Caco-2 (cell line): ENCODE results near the gene UQCC2. TPM values are rescaled to one million over a fixed set of nuclear protein-coding genes. Genes with fewer than 3 reads are reported as not detected.

Experiments used
- BruUV-seq: library from RNA; stranded (reverse); fragments of 400-500 nt; replicated peaks from 2 replicates; lab custom pipeline; 2021; lab: Mats Ljungman, UMichigan
- CTCF ChIA-PET: fragments of 300-600 bp; sonication (Branson Sonifier 250); formaldehyde crosslinking; loops from one replicate; lab custom pipeline; 2022; ENCODE audit warnings: antibody characterized with exemption; lab: Charles Lee
- POLR2A ChIA-PET: fragments of 300-600 bp; sonication (Branson Sonifier 250); formaldehyde crosslinking; loops from one replicate; lab custom pipeline; 2022; ENCODE audit warnings: antibody characterized with exemption; lab: Charles Lee
- DNase-seq, 2 experiments: peaks; one replicate each; pipeline versions ENCODE4 v3.0.0 to v3.0.0-alpha.2; 2020 to 2022
- H3K27me3 ChIP-seq: replicated peaks from 2 replicates; pipeline ENCODE4 v1.6.0; 2011; ENCODE audit warnings: low read length; ENCODE audit not compliant: control insufficient read depth, insufficient read depth
- H3K36me3 ChIP-seq: 2 replicates; pipeline ENCODE4 v1.5.1; 2011; ENCODE audit warnings: low read length; ENCODE audit not compliant: control insufficient read depth, insufficient read depth
- H3K4me1 ChIP-seq: fragments of 250-450 bp; sonication (Bioruptor Pico); 2 replicates; pipeline ENCODE4 v1.5.1; 2020; ENCODE audit warnings: mild to moderate bottlenecking
- H3K4me3 ChIP-seq: 2 replicates; pipeline ENCODE4 v1.5.1; 2011; ENCODE audit warnings: low read depth, mild to moderate bottlenecking, control low read depth, low read length
- H3K9me3 ChIP-seq: fragments of 250-450 bp; sonication (Bioruptor Pico); 2 replicates; pipeline ENCODE4 v1.5.1; 2020; ENCODE audit warnings: mild to moderate bottlenecking, moderate library complexity
- H3K27ac Mint-ChIP-seq: one replicate; pipeline ENCODE4 v1.8.0; 2022; ENCODE audit warnings: mixed read lengths; ENCODE audit not compliant: unreplicated experiment
- H3K27me3 Mint-ChIP-seq: one replicate; pipeline ENCODE4 v1.8.0; 2022; ENCODE audit warnings: mixed read lengths; ENCODE audit not compliant: insufficient read depth, unreplicated experiment
- H3K36me3 Mint-ChIP-seq: one replicate; pipeline ENCODE4 v1.8.0; 2022; ENCODE audit warnings: mild to moderate bottlenecking, mixed read lengths; ENCODE audit not compliant: insufficient read depth, unreplicated experiment
- H3K4me1 Mint-ChIP-seq: one replicate; pipeline ENCODE4 v1.8.0; 2022; ENCODE audit warnings: low read depth, mixed read lengths; ENCODE audit not compliant: unreplicated experiment
- H3K4me3 Mint-ChIP-seq: one replicate; pipeline ENCODE4 v1.8.0; 2022; ENCODE audit warnings: mild to moderate bottlenecking, moderate library complexity, mixed read lengths; ENCODE audit not compliant: unreplicated experiment
- H3K9me3 Mint-ChIP-seq: one replicate; pipeline ENCODE4 v1.8.0; 2022; ENCODE audit warnings: mixed read lengths; ENCODE audit not compliant: unreplicated experiment
- CTCF ChIP-seq, 2 experiments: fragments of 200-600 bp in 1 of 2; IDR thresholded peaks; 1 replicate in 1 of 2; 2 replicates in 1 of 2; pipeline versions ENCODE4 v1.5.1 to v1.8.0; 2011 to 2022; ENCODE audit warnings: antibody characterized with exemption in 1 of 2, control low read depth in 1 of 2, inconsistent platforms in 1 of 2, low read depth in 1 of 2, low read length in 1 of 2, mild to moderate bottlenecking in 1 of 2, moderate library complexity in 1 of 2; ENCODE audit not compliant: insufficient read depth in 1 of 2, severe bottlenecking in 1 of 2, unreplicated experiment in 1 of 2
- intact Hi-C: fragments of 100-400 bp; cut with micrococcal nuclease; formaldehyde crosslinking; loops from one replicate; pipeline ENCODE4 v1.10.0; 2022; ENCODE audit not compliant: unreplicated experiment
- total RNA-seq: library from RNA; stranded (reverse); gene quantifications from 2 replicates; pipeline ENCODE4 v1.2.3, GENCODE V29; 2022

UQCC2 gene
- total RNA-seq, 1 experiment from 2014 or later = 122 TPM

DNA sequence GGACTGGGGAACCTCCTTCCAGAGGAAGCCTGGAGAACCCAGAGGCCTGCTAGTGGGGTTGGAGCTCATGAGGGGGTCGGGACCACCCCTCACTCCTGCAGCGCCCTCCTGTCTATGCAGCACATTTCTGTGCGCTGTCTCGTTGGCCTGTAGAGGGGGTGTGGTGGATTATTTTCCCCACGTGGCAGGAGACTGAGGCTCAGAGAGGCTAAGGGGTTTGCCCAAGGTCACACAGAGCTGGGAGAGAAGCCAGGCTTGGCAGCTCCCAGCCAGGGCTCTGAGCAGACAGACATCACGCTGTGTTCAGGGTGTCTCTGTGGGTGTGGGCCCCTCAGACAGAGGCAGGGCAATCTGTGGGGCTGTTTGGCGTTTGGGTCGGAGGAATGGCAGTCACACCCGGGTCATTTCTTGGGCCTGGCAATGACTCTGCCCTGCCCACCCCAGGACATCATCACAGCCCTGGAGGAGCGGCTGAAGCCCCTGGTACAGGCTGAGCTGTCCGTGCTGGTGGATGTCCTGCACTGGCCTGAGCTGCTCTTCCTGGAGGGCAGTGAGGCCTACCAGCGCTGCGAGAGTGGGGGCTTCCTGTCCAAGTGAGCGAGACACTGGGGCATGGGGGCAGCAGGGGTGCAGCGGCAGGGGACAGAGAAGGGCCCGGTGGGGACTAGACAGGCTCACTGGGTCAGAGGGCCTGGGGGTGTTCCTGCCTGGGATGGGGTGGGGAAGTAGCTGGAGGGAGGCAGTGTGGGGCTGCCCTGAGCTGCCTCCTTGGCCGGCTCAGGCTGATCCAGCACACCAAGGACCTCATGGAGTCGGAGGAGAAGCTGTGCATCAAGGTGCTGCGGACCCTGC is 27.7 kb downstream of the UQCC2 start:
- intact Hi-C loops = no loop called here
- no TSS peak for BruUV-seq
- Histone ChIP-seq H3K4me3 (no peak overlapping the region), H3K4me1 (no peaks in the 10 kb centered on the region), H3K9me3 (no peaks in the 10 kb centered on the region), H3K36me3 (peaks cover 3% of the 10 kb centered on the region; the same call in 1 of the 2 replicates), H3K27me3 (no peaks in the 10 kb centered on the region)
- Mint-ChIP-seq H3K9me3 (no peaks in the 10 kb centered on the region), H3K27ac (no peak overlapping the region), H3K27me3 (no peaks in the 10 kb centered on the region), H3K36me3 (peaks cover 29% of the 10 kb centered on the region), H3K4me1 (no peaks in the 10 kb centered on the region), H3K4me3 (no peak overlapping the region)
- TF ChIP-seq CTCF (IDR thresholded peaks at IDR 0.05; ENCODE audit: insufficient read depth in 1 of 2, low read depth in 1 of 2, low read length in 1 of 2, severe bottlenecking in 1 of 2, unreplicated experiment in 1 of 2) = no peak
- CTCF ChIA-PET = interaction anchor here (0.6 kb wide), 1 partner anchor 100 kb away, joined by 3 read pairs; no protein-coding TSS in a partner anchor
- DNase-seq = no peak
- POLR2A ChIA-PET = no interaction called here

DNA sequence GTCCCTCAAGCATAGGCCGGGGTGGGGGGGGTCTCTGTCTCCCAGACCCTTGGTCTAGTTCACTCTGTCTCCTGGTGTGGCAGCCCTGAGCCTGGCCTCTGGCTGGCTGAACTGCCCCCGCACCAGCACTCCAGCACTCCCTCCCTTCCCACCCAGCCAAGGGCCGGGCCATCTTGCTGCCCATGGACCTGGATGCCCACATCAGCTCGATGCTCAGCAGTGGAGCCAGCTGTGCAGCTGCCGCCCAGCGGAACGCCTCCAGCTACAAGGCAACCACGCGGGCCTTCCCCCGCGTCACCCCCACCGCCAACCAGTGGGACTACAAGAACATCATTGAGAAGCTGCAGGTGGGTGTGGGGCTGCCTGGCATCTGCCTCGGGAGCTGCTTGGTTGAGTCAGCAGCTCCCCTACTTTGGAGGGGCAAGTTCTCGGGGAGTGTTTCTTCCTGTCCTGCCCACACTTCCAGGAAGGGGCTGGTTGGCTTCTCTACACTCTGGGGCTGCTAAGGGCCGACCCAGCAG is 28.4 kb downstream of the UQCC2 start:
- Mint-ChIP-seq H3K27me3 (no peaks in the 10 kb centered on the region), H3K27ac (no peak overlapping the region), H3K9me3 (no peaks in the 10 kb centered on the region), H3K36me3 (peaks cover 24% of the 10 kb centered on the region), H3K4me3 (no peak overlapping the region), H3K4me1 (no peaks in the 10 kb centered on the region)
- no TSS peak for BruUV-seq
- H3K4me1 ChIP-seq = no peaks in the 10 kb centered on the region
- intact Hi-C loops = no loop called here
- peaks cover 5% of the 10 kb centered on the region for H3K36me3 ChIP-seq
- H3K4me3 ChIP-seq = no peak overlapping the region
- no peak for TF ChIP-seq CTCF (IDR thresholded peaks at IDR 0.05; ENCODE audit: insufficient read depth in 1 of 2, low read depth in 1 of 2, low read length in 1 of 2, severe bottlenecking in 1 of 2, unreplicated experiment in 1 of 2)
- ChIA-PET POLR2A (no interaction called here), CTCF (no interaction called here)
- H3K27me3 ChIP-seq = no peaks in the 10 kb centered on the region
- no peak for DNase-seq
- no peaks in the 10 kb centered on the region for H3K9me3 ChIP-seq

DNA sequence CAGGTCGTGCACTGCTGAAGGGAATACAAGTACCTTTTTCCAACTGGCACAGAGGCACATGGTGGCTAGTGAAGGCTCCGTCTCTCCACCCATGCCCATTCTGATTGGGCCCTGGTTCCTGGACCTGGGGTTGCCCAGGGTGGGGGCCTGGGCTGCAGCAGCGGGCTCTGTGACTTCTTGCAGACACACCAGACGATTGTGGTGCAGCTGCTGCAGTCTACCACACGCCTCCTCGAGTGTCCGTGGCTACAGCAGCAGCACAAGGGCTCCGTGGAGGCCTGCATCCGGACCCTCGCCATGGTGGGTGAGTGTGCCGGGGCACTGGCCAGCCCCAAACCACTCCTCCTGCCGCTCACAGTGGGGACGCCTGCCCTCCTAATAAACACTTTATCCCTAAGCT is 29.2 kb downstream of the UQCC2 start:
- no TSS peak for BruUV-seq
- CTCF ChIA-PET = no interaction called here
- TF ChIP-seq CTCF (IDR thresholded peaks at IDR 0.05; ENCODE audit: insufficient read depth in 1 of 2, low read depth in 1 of 2, low read length in 1 of 2, severe bottlenecking in 1 of 2, unreplicated experiment in 1 of 2) = no peak
- Histone ChIP-seq H3K4me1 (no peaks in the 10 kb centered on the region), H3K4me3 (no peak overlapping the region), H3K36me3 (peaks cover 7% of the 10 kb centered on the region), H3K9me3 (no peaks in the 10 kb centered on the region), H3K27me3 (no peaks in the 10 kb centered on the region)
- POLR2A ChIA-PET = no interaction called here
- Mint-ChIP-seq H3K9me3 (no peaks in the 10 kb centered on the region), H3K36me3 (peaks cover 24% of the 10 kb centered on the region), H3K27ac (no peak overlapping the region), H3K27me3 (no peaks in the 10 kb centered on the region), H3K4me1 (no peaks in the 10 kb centered on the region), H3K4me3 (no peak overlapping the region)
- intact Hi-C loops = no loop called here
- DNase-seq = no peak
